Activated CD4-positive, alpha-beta T cell treated with anti-CD3 and anti-CD28 coated beads, Interleukin-2, amount 50 U/mL, for 1 hour (primary cell): Measurements from ENCODE around the gene AUTS2.

ENCODE experiments used
- DNase-seq: peaks from one replicate; pipeline ENCODE4 v3.0.0-alpha.2; 2020

AUTS2 gene

GRCh38 chr7:70552141-70552540 is 953.9 kb downstream of the AUTS2 start:
- DNase-seq = no peak

- DNase-seq = no peak
These were observed 955.1 kb downstream of the AUTS2 start for GRCh38 chr7:70553364-70553763.

GRCh38 chr7:70554646-70555045 is 956.4 kb downstream of the AUTS2 start:
- DNase-seq = no peak

- DNase-seq = no peak
These were observed 958.5 kb downstream of the AUTS2 start for GRCh38 chr7:70556761-70557160.

GRCh38 chr7:70557338-70557737 is 959.1 kb downstream of the AUTS2 start:
- DNase-seq = no peak

GRCh38 chr7:70559815-70560214 is 961.5 kb downstream of the AUTS2 start:
- DNase-seq = no peak

GRCh38 chr7:70563960-70564359 is 965.7 kb downstream of the AUTS2 start:
- no peak for DNase-seq

GRCh38 chr7:70565721-70566370 is 967.6 kb downstream of the AUTS2 start:
- no peak for DNase-seq

GRCh38 chr7:70566671-70567070 is 968.4 kb downstream of the AUTS2 start:
- DNase-seq = no peak

GRCh38 chr7:70568674-70569334 is 970.5 kb downstream of the AUTS2 start:
- DNase-seq = no peak

- DNase-seq = no peak
These were observed 971.1 kb downstream of the AUTS2 start for GRCh38 chr7:70569335-70569819.

GRCh38 chr7:70570029-70570428 is 971.8 kb downstream of the AUTS2 start:
- no peak for DNase-seq

GRCh38 chr7:70570961-70571360 is 972.7 kb downstream of the AUTS2 start:
- DNase-seq = no peak

- no peak for DNase-seq
These were observed 973.2 kb downstream of the AUTS2 start for GRCh38 chr7:70571403-70571934.

- DNase-seq = no peak
These were observed 973.7 kb downstream of the AUTS2 start for GRCh38 chr7:70571961-70572360.

- DNase-seq = no peak
These were observed 974.3 kb downstream of the AUTS2 start for GRCh38 chr7:70572571-70572970.

- DNase-seq = no peak
These were observed 974.9 kb downstream of the AUTS2 start for GRCh38 chr7:70573071-70573661.

GRCh38 chr7:70573696-70574095 is 975.4 kb downstream of the AUTS2 start:
- DNase-seq = no peak

- no peak for DNase-seq
These were observed 976.1 kb downstream of the AUTS2 start for GRCh38 chr7:70574314-70574834.

- no peak for DNase-seq
These were observed 976.9 kb downstream of the AUTS2 start for GRCh38 chr7:70574970-70575799.

GRCh38 chr7:70577078-70577477 is 978.8 kb downstream of the AUTS2 start:
- DNase-seq = no peak

- DNase-seq = no peak
These were observed 979.9 kb downstream of the AUTS2 start for GRCh38 chr7:70578131-70578530.
